GM11168 (cell line): ENCODE measurements around the gene MIP.
"Not testable (repeated sequence)": the region's sequence is repeated elsewhere in the genome, so short reads cannot be mapped to it uniquely, and the experiment has no call there.

Source experiments
- in situ Hi-C: fragments of 300-500 bp; cut with MboI; formaldehyde crosslinking; loops from one replicate; pipeline ENCODE4 v1.12.0; 2022; ENCODE audit warnings: low sequenced_read_pairs; ENCODE audit not compliant: unreplicated experiment

The MIP gene

DNA sequence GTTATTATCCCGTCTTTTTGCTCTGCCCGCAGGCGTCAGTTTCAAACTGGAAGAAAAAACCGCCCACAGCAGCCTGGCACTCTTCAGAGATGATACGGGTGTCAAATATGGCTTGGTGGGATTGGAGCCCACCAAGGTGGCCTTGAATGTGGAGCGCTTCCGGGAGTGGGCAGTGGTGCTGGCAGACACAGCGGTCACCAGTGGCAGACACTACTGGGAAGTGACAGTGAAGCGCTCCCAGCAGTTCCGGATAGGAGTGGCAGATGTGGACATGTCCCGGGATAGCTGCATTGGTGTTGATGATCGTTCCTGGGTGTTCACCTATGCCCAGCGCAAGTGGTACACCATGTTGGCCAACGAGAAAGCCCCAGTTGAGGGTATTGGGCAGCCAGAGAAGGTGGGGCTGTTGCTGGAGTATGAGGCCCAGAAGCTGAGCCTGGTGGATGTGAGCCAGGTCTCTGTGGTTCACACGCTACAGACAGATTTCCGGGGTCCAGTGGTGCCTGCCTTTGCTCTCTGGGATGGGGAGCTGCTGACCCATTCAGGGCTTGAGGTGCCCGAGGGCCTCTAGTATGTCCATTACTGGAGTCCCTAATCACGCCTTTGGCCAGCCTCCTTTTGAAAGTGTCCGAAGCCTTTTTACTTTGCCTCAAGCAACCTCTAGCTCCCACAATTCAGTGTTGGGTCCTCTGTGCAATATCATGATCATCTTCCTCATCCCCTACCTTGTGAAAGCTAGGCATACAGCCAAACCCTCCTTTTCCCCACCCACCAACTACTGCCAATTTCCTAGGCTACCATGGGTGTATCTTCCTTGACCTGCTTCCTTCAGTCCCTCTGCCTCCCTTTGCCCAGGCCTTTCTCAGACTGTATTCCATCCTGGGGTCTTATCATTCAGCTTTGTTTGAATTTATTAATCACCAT lies 14.8 kb upstream of the MIP start:
- in situ Hi-C loops, result no loop called here

DNA sequence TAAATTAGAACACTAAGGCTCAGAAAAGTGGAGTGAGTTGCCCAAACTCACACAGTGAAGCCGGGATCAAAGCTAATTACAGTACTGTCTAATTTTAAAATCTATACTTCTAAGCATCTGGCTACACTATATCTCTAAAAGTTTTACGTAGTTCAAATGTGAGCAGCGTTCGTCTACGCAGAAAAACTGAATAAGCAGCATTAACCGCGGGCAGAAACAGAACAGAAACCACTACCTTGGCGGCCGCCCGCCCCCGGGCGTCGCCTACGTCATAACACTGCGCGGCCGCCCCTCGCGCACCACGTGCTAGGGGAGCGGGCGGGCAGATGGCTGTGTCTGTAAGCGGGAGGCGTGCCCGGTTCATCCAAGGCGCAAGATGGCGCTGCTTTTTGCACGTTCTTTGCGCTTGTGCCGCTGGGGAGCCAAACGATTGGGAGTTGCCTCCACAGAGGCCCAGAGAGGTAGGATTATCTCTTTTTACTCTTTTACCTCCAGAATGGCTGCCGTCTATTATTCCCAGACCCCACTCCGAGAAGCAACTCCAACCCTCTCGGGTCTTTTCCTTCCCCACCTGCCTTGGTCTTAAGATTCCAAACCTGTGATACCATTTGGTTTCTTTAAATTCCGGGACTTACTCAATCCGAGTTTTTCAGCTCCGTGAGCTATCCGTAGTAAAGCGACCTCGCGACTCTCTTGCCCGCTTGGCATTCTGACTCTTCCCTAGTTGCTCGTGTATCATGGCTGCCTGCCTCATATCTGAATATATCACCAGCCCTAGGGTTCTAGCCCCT lies 14.0 kb upstream of the MIP start, which contains the start of gene SPRYD4:
Gene SPRYD4, plus strand, starts transcription at position 363 of the 791 bp plus-strand sequence. Its CDS starts 14 bp downstream, at position 377.
- in situ Hi-C loops, result no loop called here

DNA sequence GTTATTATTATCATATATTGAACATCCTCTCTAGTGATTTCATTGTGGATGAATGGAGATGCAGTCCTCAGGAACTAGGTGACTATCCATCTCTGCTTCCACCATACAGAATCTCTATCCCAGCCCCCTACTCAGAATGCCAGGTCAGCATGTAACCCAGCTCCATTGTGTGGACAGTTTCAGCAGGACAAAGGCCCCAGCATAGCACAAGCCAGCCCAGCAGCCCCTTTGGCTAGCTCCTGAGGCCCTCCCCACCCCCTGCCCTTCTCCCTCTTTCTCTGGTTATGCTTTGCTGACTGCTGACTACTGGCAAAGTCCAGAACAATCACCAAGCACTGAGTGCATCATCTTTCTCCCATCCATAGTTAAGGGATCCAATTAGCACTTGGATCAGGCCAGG lies 8.1 kb upstream of the MIP start:
- in situ Hi-C loops, result no loop called here

DNA sequence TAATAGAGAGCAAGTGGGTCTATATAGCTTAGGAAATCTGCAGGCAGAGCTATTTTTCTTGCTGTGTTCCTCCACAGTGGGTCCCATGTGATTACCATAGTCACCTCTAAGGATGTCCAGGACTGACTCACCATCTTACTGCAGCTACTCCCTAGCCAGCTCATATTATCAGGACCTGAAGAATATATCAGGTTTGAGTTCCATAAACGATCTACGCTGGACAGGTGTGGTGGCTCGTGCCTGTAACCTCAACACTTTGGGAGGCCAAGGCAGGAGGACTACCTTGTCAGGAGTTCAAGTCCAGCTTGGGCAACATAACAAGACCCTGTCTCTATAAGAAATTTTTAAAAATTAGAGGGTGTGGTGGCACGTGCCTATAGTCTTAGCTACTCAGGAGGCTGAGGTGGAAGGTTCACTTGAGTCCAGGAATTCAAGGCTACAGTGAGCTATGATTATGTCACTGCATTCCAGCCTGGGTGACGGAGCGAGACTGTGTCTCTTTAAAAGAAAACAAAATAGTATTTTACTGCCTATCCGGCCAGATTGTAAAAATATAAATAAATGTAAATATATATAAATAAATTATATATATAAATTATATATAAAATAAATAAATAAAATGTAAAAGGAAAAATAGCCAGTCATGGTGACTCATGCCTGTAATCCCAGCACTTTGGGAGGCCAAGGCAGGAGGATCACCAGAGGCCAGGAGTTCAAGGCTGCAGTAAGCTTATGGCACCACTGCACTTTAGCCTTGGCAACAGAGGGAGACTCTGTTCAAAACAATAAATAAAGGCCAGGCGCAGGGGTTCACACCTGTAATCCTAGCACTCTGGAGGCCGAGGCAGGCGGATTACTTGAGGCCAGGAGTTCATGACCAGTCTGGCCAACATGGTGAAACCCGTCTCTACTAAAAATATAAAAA lies 7.0 kb upstream of the MIP start:
- in situ Hi-C loops, result no loop called here

DNA sequence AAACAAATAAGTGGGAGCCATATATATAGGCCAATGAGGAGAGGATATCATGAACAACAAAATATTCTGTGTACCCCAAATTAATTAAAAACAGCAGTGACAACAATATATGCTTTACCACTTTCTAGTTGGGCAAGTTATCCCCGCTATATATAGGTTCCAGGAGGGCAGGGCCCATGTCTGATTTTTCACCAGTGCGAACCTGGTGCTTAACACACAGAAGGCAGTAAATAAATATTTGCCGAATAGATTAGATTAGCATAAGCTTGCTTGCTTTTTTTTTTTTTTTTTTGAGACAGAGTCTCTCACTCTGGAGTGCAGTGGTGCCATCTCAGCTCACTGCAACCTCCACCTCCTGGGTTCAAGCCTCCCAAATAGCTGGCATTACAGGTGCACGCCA lies 3.4 kb upstream of the MIP start:
- in situ Hi-C loops, result no loop called here

DNA sequence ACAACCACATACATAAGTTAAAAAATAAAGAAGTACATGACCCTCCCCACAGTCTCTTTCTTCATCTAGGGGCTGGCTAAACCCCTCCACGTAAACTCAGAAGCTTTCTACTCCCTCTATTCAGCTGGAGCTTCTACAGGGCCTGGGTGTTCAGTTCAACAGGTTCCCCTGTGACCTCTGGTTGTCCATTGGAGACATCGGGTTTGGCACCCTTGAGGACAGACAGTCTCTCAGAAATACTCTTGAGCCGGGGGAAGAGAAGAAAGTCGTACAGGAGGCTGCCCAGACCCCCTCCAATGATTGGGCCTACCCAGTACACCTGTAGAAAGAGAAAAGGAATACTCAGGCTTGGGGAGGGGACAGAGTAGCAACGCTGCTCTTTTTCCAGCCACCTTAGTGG lies 3.3 kb downstream of the MIP start:
- in situ Hi-C loops, result no loop called here

DNA sequence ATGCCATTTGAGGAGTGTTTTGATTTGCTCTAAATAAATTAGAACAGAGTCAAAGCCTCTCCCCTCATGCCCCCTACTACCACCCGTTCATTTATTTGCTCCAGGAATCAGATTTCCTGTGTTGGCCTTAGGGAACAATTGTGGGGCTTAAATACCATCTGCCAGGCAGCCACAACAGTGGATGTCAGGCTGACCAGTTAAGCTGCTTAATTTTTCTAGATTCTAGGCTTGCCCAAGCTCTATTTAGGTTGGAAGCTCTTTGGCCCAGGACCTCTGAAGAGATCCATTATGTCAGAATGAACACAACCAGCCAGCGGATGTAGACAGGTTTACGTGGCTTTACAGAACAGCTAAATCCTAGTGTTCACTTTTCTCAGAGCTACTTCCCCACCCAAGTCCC lies 4.2 kb downstream of the MIP start:
- in situ Hi-C loops, result no loop called here

DNA sequence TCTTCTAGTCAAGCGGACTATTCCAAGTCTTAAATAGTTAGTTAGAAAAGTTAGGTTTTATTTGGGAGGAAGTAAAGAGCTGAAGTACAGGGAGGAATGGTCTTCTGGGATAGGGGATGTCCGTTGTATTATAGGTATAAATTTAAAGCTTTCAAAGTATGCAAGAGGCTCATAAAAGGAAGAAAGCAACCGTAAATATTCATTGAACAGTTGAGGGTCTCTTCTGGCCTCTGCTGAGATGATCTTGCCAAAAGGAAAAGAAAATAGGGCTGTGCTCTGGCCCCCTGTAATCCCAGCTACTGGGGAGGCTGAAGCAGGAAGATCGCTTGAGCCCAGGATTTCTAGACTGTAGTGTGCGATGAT lies 4.9 kb downstream of the MIP start:
- in situ Hi-C loops, result no loop called here

DNA sequence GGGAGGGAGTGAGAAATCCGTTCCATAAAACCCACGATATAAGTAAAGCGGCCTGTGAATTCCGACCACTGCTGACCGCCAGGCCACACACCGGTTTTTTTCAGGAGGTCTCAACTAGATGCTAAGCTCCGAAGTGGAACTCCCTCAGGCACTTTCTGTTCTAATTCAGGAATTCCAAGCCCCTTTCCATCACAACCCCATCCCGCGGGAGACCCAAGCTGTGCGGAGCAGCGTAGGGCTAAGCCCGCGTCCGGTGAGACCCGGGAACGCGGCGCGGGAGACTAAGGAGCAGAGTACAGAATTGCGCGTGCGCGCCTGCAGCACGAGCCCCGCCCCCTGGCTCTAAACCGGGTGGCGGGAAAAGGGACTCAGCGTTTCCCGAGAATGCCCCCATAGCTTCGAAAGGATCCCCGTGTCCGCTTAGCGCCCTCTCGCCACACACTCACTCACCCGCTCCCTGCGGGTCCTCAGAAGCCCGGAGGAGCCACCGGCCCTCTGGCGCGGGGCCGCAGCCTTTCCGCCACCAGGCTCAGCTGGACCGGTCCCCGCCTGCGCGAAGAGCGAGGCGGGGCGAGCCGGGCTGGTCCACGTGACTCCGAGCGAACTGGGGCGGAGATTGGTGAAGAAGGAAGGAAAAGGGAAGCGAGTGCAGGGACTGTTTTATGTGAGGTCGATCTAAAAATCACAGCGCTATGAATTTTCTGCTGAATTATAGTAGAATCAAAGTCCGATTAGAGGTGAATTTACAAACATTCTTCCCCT lies 5.4 kb downstream of the MIP start, which contains the start of gene TIMELESS:
Gene TIMELESS, minus strand, starts transcription at position 567 of the 762 bp plus-strand sequence. CDS start 15,256 bp downstream, outside the sequence.
- in situ Hi-C loops, result no loop called here

DNA sequence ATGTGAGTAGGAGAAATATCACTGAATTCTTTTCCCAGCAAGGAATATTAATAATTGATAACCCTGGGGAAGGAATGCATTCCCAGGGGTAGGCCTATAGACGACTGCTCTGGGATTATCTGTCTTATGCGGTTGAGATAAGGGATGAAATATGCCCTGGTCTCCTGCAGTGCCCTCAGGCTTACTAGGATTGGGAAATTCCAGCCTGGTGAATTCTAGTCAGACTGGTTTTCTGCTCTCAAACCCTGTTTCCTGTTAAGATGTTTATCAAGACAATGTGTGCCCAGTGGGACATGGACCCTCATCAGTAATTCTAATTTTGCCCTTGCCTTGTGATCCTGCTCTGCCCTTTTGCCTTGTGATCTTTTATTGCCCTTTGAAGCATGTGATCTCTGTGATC lies 11.2 kb downstream of the MIP start:
- in situ Hi-C loops, result not testable (repeated sequence)

DNA sequence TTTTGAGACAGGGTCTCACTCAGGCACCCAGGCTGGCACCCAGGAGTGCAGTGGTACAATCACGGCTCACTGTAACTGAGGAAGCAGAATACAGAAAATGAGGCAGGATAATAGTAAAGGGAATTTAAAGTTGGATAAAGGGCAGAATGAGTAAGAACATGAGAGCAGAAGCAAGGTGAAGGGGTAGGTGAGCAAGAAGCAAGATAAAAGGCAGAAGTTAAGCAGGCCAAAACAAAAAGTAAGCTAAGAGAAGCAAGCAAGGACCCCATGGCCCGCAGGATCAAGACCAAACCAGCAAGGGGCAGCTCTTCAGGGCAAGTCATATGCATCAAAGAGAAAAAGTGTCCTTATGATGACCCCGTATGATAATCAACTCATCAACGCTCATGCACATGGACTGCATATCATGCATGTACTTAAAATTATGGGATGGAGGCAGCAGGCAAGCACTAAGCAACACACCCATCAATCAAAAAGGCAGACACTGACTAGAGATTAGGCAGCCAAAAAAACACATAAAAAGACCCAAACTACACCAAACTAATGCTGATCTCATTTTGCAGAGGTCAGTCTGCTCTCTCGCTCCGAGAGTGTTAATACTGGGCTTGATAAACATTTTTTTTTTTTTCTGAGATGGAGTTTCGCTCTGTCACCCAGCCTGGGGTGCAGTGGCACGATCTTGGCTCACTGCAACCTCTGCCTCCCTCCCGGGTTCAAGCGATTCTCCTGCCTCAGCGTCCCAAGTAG lies 16.9 kb downstream of the MIP start:
- in situ Hi-C loops, result no loop called here

DNA sequence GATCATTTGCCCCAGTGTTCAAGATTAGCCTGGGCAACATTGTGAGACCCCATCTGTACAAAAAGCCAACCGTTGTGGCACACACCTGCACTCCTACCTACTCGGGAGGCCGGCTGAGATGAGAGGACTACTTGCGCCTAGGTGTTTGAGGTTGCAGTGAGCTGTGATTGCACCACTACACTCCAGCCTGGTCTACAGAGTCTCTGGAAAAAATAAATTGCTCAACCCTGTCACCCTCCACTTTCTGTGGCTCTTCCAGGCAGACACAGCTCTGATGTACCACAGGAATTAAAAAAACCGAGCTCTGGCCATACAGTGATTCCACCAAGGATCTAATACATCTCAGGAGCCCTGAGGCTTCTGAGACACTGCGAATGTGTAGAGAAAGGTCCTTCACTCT lies 19.6 kb downstream of the MIP start:
- in situ Hi-C loops, result no loop called here

DNA sequence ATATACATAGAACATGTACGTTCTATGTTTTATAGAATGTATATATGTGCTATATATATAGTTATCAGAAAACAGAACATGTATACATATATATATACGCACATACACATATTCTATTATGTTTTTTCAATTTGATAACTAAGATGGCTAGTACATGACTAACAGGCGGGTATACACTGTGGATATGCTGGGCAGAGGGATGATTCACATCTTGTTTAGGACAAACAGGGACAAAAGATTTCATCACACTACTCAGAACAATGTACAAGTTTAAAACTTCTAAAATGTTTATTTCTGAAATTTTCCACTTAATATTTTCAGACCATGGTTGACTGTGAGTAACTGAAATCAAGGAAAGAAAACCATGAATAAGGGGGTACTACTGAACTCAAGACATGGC lies 22.6 kb downstream of the MIP start:
- in situ Hi-C loops, result no loop called here

DNA sequence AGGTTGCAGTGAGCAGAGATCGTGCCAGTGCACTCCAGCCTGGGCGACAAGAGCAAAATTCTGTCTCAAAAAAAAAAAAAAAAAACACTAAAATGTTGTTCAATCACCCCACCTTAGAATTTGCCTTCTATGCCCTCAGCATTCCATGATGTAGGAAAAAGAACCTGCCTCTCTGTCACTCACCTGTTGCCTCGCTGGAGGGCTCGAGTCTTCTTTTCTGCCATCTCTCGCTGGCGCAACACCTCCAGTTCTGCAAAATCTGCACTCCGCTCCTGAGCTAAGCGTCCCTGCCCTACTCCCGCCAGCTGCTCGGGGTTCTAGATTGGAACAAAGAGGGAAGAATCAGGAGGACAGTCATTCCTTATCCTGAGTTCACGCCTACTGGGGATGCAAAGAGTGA lies 23.2 kb downstream of the MIP start:
- in situ Hi-C loops, result no loop called here

DNA sequence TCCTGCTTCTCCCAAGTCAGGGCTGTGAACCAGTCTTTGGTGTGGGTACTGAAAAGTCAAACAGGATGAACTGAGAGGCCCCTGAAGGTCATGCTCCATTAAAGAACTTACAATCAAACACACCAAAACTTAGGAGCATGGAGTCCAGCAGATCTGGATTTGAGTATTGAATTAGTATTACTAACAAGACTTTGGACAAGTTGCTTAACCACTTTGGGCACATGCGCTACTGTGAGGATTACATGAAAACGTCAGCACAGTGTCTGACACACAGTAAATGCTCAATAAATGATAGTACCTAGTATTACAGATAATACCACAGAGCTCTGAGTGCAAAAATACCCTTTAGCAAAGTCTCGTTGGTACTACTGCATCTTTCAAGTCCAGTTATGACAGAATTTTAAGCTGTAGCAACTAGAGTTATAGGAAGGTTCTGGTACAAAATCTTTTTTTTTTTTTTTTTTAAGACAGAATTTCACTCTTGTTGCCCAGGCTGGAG lies 28.5 kb downstream of the MIP start:
- in situ Hi-C loops, result no loop called here

DNA sequence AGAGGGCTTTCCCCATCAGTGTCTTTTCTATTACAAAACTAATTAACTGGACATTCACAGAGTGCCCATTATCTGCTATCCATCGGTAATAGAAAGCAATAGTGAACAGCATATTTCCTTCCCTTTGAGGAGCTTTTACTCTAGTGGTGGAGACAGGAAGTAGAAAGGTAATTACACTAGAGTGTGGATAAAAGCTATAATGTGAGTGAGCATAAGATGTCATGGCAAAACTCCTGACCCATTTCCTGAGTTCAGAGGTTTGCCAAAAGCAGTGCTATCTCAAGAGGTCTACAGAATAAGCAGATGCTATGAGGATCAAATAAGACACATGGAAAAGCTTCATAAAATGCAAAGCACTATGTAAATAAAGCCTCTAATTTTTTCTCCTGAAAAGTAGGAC lies 29.3 kb downstream of the MIP start:
- in situ Hi-C loops, result no loop called here

DNA sequence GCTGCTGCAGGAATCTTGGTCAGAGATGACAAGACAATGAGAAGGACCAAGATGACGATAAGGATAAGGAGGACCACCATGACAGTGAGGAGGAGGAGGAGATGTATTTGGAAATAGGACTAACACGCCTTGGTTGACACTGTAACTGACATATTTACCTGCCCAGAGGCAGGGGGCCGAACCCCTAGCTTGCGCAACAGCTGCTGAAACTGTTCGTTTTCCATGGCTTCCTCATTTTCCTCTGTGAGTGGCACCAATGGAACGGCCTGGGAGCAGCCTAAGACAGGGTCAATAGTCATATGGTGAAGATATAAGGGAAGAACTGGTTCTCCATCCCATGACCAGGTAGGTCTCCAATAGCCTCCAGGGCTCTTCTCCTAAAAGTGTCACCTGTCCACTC lies 34.0 kb downstream of the MIP start:
- in situ Hi-C loops, result no loop called here

DNA sequence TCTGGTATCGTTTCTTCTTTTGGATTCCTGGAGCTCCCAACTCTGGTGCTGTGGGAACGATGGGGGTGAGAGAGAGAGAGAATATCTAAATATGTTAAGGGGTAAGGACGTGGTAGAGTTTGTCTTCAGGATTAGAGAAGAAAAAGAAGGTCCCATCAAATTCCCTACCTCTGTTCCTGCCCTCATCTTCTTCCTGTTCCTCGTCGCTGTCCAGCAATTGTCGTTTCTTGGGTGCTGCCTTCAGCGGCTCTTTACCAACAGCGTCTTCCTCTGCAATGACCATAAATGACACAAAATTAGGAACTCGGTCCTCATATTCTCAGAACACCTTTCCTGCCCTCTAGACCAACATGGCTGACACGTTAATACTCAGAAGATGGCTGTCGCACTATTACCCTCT lies 36.7 kb downstream of the MIP start:
- in situ Hi-C loops, result no loop called here

DNA sequence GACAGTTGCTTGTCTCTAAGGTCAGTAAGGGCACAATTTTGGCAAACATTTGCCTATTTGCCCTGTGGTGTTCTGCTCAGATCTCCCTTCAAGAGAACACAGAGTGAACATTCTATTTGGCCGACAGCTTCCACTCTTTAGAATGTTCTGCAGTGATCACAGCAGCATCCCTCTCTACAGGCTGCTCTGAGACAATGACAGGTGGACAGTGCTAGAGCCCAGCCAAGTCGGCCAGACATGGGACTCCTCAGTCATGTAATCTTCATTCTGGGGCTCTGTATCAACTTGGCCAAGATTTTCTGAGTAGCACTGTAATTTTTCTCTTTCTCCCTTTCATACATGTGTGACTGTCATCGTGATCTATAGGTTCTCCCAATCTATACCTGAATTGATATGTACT lies 40.1 kb downstream of the MIP start:
- in situ Hi-C loops, result no loop called here
